Dermis microvascular lymphatic vessel endothelial cell (primary cell): ENCODE data around the gene AP3D1. TPM values are rescaled to one million over a fixed set of nuclear protein-coding genes. Genes with fewer than 3 reads are reported as not detected.

Experiments
- DNase-seq, 2 donors: peaks; one replicate each; pipeline versions ENCODE4 v3.0.0 to v3.0.0-alpha.2; 2010; ENCODE audit warnings: low read depth in 2 of 2
- total RNA-seq: library from RNA; depleted of rRNA; stranded (reverse); fragments of >200 nt; gene quantifications from 2 replicates; pipeline ENCODE4 v1.2.1, GENCODE V29; 2014

AP3D1 gene
- total RNA-seq, 1 donor from 2014 or later, result 57.6 TPM

DNA sequence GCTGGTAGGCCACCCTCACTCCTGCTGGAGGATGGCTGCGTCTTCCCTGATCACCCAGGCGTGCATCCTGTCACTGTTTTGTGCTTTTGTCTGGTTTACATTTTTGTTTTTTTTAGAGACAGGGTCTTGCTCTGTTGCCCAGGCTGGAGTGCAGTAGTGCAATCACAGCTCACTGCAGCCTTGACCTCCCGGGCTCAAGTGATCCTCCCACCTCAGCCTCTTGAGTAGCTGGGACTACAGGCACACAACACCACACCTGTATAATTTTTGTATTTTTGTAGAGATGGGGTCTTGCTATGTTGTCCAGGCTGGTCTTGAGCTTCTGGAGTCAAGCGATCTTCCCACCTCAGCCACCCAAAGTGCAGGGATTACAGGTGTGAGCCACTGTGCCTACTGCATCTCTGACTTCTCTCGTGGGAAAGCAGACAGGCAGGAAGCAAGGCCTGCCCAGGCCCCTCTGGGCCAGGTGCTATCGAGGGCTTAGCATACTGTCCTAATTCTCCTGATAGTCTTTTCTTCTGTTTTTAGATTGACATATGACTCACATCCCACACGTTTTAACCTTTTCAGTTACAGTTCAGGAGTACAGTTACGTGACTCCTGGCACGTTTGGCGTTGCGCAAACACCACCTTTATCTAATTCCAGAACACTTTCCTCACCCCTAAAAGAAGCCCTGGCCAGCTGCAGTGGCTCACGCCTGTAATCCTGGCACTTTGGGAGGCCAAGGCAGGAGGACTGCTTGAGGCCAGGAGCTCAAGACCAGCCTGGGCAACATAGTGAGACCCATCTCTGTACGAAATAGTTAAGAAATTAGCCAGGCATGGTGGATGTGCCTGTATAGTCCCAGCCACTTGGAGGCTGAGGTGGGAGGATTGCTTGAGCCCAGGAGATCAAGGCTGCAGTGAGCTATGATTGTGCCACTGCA, 64.4 kb downstream of the AP3D1 start:
- DNase-seq, result peak; percentile 48 to 54

DNA sequence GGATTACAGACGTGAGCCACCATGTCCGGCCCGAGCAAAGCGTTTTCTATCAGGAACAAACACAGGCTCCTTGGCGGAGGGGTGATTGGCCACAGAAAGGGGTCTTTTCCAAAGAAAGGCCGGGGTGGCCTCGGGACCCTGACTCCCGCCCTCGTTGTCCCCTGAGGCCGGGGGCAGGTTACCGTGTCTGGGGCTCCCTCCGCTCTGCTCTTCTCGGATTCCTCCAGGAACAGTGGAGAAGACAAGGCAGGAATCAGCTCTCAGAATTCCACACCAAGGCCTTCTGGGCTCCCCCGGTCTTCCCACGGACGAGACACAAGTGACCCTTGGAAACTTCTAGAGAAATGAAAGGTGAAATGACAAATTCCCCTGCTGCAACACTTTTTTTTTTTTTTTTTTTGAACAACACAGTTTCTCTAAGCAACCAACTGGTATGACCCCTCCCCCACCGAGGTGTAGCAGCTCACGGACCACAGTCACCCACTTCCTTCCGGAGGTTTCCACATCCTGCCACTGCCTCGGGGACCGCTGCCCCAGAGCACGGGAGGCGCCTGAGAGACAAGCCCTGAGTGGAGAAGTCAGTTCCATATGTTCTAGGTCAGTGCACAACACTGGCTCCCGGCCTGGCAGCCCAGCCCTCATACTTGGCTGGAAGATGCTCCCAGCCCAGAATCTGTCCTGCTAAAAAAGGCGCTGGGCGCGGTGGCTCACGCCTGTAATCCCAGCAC, 66.2 kb downstream of the AP3D1 start:
- peak; percentile 50 to 69 for DNase-seq

DNA sequence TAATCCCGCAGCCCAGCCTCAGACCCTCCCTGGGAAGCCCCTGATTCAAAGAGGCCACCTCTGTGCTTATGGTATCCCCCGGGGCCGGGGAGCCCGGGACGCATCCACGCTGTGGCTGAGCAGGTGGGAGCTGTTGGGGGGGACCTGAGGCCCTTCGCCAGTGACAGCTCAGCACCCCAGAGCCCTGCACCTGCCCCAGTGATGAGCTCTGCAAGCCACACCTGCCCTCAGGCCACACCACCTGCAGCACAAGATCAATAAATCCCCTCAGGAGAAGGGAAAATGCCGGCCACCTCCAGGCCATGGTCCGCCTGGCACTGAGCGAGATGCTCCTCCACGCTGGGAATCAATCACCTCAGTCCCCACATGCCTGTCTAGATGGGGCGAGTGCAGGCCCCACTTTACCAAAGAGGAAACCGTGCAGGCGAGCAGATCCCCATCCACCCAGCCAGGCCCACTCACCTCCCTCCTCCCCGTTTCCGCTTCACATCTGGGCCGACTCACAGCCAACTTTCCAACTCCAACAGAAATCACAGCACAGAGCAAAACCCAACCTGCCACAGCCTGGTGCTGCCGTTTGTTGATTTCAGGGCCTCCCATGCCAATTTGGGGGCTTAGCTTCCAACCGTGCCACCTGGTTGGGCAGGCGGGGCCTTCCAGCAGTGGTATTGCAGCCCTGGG, 68.1 kb downstream of the AP3D1 start:
- peak; percentile 57 for DNase-seq

DNA sequence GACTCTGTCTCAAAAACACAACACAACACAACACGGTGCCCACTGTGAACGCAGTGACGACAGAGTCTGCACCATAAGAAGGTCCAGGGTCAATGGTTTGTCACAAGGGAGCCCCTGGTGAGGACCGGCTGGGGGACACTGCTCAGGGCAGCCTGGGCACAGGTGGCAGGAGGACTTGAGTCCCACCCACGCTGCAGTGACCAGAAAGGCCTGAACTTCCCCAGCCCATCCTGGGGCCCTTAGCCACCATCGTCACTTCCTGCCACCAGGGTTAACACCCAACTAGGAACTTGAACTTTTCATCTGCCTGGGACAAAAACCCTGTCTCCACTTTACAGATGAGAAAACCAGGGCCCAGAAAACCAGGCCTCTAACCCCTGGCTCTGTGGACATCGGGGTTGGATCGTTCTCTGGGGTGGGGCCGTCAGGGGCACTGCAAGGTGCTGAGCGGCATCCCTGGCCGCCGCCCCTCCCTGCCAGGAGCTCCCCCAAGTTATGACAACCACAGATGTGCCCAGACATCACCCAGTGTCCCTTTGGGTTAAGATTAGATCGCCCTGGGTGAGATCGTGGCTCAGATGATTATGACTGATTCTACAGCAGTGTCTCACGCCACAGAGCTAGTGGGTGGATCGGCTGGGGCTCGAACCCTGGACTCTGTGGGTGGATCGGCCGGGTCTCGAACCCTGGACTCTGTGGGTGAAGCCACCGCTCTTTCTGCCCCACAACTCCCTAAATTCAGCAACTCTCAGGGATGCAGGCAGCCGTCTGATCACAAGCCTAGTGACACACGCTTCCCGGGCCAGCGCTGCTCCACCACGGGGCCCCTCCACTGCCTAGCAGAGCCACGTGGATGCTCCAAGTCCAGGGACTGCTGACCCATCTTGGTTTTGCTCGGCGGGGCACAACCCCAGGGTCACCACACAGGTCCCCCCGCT, 69.2 kb downstream of the AP3D1 start:
- DNase-seq, result no peak

- DNase-seq, result no peak
Measured at GRCh38 chr19:2080336-2080988, 70.9 kb downstream of the AP3D1 start.

- no peak for DNase-seq
Measured at GRCh38 chr19:2079865-2080301, 71.5 kb downstream of the AP3D1 start.

GRCh38 chr19:2079076-2079864, 72.1 kb downstream of the AP3D1 start:
- DNase-seq, result no peak

DNA sequence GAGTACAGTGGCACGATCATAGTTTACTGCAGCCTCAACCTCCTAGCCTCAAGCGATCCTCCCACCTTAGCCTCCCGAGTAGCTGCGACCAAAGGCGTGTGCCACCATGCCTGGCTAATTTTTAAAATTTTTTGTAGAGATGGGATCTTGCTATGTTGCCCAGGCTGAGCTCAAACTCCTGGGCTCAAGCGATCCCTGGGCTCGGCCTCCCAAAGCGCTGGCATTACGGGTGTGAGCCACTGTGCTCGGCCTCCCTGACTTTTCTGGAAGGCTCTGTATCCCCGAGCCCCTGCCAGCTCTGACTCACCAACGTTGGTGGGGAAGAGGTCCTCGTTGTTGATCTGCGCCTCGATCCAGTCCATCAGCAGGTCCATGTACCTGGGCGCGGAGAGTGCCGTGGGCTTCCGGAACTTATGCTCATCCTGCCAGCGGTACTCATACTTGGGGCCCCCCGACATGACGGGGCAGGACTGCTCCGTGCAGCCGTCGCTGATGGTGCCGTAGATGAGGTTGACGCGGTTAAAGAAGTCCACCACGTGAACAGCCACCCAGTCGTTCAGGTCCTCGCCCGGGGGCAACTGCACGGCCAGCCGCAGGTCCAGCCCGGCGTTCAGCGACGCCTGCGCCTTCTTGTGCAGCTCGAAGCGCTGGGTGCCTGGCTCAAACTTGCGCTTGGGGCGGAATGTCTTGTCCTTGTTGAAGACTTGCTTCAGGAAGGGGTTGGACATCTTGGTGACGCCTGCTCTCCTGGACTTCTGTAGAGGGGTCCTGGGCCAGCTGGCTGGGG, 73.3 kb downstream of the AP3D1 start:
- no peak for DNase-seq

DNA sequence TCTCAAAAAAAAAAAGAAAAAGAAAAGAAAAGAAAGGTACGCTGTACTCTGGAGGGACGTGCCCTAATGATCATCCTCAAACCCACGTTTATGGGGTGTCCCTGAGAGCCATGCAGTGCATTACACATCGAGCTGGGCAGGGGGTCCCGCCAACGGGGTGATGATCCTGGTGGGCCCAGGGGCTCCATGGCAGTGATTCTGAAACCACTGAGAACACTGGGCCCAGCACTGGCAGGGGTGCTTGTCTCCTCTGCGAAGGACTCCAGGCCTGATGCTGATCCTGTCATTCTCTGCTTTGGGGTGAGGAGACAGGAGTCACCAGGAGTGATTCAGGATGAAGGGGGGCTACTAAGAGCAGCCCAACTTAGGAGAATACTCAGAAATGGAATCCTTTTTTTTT, 74.0 kb downstream of the AP3D1 start:
- DNase-seq, result no peak

DNA sequence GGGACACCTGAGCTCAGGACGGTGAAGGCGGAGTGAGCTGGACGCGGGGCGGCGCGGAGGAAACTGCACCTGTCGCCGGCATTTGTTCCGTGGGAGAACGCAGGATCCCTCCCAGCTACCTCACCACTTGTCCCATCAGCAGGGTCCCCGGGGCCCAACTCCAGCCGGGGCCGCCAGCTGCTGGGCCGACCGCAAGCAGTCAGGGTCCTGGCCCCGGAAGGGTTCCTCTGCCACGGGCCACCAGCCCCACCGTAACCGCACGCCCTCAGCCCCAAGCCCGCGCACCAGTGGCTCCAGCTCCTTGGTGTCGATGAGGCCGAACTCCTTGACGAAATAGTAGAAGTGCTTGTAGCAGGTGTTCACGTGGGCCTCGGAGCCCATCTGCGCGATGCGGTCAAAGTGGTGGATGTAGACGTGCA, 74.8 kb downstream of the AP3D1 start:
- DNase-seq, result no peak

DNA sequence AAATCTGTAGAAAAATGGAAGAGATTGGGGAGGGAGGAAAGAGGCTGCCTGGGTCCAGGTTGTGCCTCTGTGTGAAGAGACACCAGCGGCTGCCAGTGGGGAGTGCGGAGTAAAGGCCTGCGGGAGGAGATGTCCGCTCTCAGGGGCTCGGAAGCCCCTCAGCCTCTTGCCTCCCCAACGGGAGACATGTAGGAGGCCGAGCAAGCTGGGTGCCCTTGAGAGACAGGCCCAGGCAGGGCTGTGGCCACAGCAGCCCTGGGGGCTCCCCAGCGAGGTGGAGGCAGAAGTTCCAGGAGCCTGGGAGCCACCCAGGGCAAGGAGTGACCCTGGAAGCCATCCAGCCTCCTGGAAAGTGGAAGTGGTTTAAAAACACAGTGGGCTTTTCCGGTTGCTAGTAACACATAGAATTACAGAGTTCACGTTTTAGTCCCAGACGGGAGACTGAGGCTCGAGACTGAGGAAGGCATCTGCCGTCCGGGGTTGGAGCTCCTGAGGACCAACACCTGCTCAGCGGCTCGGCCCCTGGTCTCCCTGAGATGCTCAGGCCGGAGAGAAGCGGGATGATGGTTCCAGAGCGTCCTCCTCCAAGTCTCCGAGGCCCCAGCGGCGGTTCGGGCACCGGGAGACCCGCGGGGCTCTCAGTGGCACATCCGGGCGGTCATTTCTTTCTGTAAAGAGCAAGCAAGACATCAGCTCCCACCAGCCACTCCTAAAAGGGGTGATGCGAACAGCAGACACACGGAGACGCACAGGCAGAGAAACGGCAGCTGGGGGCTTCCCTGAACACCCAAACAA, 78.4 kb downstream of the AP3D1 start:
- no peak for DNase-seq

DNA sequence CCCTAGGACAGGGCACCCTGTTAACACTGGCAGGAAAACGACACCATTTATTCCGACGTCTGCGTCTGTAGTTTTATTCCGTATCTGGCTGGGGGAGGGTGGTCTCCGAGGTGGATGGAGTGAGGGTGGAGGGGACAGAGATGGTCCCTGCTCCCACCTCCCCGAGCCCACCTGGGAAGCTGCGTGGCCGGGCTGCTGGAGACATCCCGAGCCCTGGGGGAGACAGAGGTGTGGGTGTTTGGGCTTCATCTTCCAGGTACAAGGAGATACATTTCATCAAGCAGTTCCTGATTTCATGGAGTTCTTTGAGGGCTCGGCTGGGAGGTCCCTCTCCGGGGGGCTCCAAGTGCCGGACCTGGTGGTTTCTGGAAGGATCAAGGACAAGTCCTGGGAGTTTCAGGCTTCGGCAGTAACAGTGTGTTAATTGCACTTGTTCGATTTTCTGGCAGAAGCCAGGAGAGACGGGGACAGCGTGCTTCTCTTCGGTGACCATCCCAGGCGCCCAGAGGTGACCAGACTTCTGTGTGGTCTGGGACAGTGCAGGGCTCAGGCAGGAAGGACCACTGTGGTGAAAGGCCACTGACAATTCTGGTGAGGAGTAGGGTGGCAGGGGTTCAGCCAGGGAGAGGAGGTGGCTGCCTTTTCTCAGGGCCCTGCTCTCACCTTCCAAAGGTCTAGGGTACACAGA, 80.2 kb downstream of the AP3D1 start:
- DNase-seq, result no peak

DNA sequence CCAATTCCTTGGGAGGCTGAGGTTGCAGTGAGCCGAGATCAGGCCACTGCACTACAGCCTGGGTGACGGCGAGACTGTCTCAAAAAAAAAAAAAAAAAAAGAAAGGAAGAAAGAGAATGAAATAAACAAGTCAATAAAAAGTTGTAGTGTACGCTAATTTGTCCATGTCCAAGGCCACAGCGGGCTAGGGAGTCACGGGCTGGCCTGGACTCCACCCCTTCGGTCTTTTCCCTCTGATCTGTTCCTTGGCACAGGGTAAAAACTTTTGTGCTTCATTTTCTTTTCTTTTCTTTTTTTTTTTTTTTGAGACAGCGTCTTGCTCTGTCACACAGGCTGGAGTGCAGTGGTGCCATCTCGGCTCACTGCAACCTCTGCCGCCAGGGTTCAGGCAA, 80.9 kb downstream of the AP3D1 start:
- no peak for DNase-seq

DNA sequence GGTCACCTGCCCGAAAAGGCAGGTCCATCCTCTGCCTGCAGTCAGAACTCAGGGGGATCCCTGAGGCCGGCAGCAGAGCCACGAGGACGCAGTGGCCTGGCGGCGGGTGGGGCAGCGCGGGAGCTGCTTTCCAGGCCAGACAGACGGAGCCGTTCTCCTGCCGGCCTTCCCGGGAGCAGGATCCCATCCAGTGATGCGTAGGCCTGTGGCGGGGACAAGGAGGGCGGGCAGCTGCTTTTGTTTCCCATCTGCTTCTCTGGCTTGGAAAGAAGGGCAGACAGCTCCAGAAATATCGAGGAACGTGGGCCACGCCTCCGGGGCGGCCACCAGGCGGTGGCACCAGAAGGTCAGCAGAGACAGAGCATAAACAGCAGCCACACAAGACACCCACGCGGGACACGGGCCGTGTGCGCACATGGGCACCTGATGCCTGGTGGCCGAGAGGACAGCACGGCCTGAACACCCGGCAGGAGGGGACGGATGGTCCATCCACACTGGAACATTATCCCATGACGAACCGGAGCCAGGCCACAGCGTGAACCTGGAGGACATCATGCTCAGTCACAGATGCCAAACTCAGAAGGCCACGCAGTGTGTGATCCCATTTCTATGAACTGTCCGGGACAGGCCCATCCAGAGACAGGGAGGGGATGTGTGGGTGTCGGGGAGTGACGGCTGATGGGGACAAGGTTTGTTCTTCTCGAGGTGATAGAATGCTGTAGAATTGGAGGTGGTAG, 86.4 kb downstream of the AP3D1 start:
- DNase-seq, result no peak

DNA sequence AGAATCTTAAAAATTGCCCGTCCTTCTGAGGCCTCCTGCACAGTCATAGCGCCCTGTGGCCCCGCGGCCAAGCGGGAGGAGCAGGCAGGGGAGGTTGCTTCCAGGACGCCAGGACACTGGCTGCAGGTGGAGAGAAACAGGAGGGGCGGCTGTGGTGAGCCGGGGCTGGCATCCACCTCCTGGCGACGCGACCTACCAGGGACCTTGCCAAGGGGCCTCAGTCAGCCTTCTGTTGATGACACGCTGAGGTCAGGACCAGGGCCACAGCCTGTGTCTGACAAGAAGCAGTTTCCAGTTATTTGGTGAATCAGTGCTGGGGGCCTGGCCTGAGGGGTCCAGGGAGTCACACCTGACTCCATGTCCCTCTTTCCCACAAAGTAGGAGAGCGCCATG, 87.0 kb downstream of the AP3D1 start:
- no peak for DNase-seq

DNA sequence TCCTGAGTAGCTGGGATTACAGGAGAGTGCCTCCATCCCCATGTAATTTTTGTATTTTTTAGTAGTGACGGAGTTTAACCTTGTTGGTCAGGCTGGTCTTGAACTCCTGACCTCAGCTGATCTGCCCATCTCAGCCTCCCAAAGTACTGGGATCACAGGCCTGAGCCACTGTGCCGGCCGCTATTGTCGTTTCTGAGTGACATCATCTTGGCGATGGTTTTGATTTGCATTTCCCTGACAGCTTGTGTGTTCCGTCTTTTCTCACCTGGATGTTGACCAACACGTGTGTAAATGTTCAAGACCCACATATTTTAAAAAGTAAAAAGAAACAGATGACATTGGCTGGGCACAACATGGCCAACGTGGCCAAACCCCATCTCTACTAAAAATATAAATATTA, 87.5 kb downstream of the AP3D1 start:
- no peak for DNase-seq

DNA sequence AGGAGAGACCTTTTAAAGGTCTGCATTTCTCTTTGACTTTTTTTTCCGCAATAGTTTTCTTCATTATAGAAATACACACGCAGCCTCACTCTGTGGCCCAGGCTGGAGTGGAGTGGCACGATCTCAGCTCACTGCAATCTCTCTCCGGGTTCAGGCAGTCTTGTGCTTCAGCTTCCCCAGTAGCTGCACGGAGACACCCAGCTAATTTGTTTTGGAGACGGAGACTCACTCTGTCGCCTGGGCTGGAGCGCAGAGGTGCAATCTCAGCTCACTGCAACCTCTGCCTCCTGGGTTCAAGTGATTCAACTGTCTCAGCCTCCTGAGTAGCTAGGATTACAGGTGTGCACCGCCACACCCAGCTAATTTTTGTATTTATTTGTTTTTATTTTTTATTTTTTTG, 88.6 kb downstream of the AP3D1 start:
- DNase-seq, result no peak
